WI38 (cell line): ENCODE results near the gene TMOD2.

ENCODE experiments used
- H3K4me3 ChIP-seq: 2 replicates; pipeline ENCODE4 v1.5.1; 2011; ENCODE audit warnings: low read depth, mild to moderate bottlenecking, control low read depth, low read length
- CTCF ChIP-seq: IDR thresholded peaks from 2 replicates; pipeline ENCODE4 v1.5.1; 2012; ENCODE audit warnings: low read depth, mild to moderate bottlenecking, control low read depth, low read length

Gene TMOD2

DNA sequence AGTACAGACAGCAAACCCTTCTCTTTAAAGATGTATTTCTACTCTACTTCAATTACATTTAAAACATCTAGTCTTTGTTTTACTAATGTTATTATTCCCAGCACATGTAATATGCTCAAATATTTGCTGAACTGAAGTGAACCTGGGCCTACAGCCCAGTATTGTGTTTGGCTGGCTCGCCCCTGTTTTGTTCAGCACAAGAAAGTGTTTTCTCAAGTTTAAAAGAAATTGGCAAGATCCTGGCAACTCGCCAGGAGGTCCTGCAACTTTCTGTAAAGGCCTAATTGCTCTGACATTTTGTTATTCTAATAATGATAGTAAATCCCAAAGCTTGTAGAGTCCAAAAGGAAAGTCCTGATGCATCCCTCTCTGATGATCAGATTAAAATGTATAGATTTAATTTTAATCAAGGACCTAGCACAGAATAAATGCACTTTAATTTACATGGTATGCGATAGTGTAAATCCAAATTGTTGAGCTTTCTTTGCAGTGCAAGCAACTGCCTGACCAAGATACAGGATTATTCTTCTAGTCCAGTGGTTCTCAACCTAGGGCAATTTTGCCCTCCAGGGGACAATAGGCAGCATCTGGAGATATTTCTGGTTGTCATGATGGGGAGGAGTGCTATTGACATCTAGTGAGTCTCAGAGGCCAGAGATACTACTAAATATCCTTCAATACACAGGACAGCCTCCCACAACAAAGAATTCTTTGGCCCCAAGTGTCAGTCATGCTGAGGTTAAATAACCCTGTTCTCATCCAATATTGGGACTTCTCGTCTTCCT lies 42.3 kb downstream of the TMOD2 start:
- no peak for TF ChIP-seq CTCF
- H3K4me3 ChIP-seq: no peak overlapping the region

DNA sequence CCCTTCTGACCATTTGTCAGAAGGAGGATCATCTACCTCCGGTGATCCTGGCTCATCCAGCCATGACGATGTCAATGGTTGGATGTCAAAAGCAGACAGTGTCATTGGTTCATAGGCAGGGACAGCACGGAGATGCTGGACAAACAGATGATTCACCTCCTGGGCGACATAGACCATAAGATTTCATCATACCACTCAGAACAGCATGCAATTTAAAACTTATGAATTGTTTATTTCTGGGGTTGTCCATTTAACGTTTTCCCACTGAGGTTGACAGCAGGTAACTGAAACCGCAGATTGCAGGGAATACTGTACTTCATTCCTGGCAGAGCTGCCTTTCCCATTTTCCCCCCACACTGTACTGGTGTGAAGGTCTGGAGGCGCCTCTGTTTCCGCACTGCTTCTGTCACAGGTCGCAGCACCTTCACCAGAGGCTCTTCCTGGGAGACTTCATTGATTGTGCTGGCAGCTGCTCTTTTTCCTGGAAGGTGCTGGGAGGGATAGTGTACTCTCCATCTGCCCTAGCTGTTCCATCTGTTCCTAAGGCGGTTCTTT lies 45.5 kb downstream of the TMOD2 start:
- TF ChIP-seq CTCF: no peak
- H3K4me3 ChIP-seq: no peak overlapping the region

GRCh38 chr15:51798281-51798680 lies 46.9 kb downstream of the TMOD2 start:
- TF ChIP-seq CTCF: no peak
- no peak overlapping the region for H3K4me3 ChIP-seq

GRCh38 chr15:51799282-51800252 lies 48.2 kb downstream of the TMOD2 start:
- TF ChIP-seq CTCF: no peak
- no peak overlapping the region for H3K4me3 ChIP-seq

- H3K4me3 ChIP-seq: no peak overlapping the region
- TF ChIP-seq CTCF: peak; percentile 67
Observed at GRCh38 chr15:51801391-51801835, 50.0 kb downstream of the TMOD2 start.

DNA sequence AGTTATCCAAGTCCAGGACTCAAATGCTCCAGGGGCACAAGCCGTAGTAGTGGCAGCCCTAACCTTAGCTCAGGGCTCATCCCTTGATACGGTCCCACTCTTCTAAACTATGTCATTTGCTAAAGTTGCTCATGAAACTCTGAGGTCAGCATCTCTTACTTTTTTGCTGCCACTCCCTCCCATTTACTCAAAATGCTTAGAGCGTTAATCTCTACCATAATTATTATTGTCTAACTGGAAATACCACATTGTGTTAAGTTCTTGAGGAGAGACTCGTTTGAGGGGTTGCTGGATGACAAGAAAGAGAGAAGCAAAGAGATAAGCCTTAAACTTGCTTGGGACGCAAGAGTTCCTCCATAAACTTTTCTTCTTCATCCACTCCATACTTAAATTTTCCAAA lies 51.2 kb downstream of the TMOD2 start:
- TF ChIP-seq CTCF: no peak
- no peak overlapping the region for H3K4me3 ChIP-seq
